ENCODE data around the gene CDH23.

CDH23 gene

DNA sequence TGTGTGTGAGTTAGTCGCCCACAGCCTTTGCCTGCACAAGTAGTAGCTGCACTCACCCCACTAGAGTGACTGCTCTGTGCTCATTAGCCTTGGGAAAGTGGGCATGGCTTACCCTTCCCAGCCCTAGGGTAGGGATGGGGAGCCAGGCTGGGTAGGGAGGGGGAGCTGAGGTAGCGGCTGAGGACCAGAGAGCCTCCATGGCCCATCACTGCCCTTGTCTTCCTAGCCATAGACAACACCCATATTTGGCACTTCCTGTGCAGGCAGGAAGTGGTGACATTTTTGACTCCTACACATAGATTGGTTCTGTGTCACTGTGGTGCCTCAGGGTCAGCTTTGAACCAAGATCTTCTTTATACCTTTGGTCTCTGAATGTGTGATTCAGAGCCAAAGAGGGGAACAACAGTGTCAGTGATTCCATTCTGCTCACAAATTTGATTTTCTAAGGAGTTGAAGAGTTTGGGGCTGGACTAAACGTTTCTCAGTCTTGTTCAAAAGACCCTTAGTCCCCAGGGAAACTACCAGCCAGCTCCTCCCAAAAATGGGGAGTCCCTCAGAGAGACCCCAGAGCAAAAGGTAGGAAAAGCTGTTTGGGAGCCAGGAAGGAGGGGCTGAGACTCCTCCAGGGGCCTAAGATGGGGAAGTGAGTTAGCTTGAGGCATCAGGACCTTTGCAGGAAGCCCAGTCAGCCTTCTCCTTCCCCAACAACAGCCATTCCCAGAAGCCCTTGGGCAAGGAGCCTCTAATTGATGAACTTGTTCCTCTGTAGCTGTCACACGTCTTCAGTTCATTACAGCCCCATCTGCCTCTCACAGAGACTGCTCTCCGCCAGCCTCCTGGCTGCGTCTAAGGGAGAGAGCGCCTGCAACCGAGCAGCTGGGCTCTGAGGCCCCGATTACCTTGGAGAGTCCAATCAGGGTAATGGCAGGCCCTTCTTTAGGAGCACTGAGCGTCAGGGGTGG, 135.0 kb downstream of the CDH23 start:
- DNase-seq (ENCODE audit: low read depth in 1 of 2, low spot score in 1 of 2), result no peak

DNA sequence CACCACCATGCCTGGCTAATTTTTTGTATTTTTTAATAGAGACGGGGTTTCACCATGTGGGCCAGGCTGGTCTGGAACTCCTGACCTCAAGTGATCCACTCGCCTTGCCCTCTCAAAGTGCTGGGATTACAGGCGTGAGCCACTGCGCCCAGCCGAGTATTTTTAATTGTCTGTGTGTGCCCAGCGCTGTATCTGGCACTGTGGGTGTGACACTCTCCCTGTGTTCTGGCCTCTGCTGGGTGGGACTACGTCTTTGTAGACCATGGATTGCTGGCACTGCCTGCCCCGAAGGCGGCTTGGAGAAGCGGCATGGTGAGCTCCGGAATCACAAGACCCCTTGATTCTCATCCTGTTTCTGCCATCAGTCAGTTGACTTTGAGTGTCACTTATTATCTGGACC, 136.2 kb downstream of the CDH23 start:
- DNase-seq (ENCODE audit: low read depth in 1 of 2, low spot score in 1 of 2), result no peak

DNA sequence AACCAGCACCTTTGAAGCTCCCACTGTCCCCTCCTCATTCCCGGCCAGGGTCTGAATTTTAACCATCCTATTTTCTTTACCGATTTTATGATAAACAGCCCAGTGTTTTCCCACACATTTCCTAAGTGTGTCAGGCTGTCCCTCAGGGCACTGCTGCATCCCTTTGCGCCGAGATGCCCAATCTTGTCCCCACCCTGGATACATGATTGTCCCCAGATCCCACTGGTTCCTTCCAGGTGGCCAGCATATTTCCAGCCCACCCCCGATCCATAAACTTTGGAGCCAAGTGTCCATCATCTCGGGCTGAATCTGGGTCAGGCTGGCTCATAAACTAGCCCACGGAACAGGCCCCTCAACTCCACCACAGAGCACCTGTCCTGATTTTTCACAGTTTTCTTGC, 137.2 kb downstream of the CDH23 start:
- no peak for DNase-seq (ENCODE audit: low read depth in 1 of 2, low spot score in 1 of 2)

DNA sequence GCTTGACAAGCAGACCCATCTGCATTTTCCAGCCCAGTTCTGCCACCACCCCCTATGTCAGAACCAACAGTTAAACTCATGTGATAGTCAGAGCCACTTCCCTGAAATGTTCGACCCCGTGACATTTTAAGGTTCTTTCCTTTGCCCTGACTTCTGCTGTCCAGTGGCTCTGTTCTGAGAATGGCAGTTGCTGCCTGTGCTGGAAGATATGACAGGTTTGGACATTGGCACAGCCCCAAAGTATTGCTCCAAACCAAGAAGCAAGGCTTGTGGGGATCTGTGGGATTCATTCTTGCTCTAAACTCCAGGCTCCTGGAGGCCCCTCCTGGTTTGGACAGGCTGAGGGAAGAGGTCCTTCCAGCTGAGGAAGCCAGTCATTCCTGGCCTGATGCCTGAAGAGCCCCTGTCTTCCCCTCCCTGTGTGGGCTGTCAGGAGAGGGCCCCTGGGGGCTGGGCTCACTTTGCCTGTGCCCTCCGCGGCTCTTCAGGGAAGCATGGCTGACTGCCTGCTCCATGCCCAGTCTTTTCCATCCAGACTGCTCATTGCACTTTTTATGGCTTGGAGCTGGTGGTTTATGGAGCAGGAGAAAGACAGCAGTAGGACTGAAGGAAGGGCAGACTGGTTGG, 138.0 kb downstream of the CDH23 start:
- no peak for DNase-seq (ENCODE audit: low read depth in 1 of 2, low spot score in 1 of 2)

DNA sequence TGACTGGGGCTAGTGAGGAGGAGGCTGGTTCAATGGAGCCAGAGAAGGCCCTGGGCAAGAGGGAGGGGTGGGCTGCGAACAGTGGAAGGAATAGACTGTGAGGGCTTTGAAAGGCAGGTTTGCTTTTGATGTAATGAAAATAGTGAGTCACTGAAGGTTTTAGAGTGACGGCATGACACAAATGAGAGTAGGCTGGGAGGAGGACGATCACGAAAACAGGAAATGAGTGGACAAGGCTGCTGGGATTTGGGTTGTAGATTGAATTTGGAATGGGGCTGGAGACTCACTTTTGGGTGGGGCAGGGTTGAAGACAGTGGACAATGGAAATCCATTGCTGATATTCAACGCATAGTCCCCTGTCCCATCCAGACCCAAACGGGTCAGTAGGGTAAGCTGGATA, 139.6 kb downstream of the CDH23 start:
- no peak for DNase-seq (ENCODE audit: low read depth in 1 of 2, low spot score in 1 of 2)

DNA sequence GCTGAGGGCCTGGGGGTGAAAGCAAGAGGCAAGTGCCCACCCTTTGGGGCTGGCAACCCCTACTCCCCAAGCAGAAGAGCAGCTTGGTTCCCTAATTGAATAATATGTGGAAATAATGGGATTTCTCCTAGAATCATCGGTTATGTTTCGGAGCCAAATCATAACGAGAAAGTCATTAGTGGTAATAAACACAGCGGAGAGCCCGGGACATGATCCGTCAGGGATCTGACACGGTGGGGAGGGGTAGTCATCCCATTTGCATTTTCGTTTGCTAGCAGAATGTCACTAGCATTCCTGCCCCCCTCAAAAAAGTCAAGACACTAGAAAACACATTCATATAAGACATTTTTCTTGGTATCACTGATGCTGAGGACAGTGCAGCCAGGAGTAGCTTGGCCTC, 140.4 kb downstream of the CDH23 start:
- no peak for DNase-seq (ENCODE audit: low read depth in 1 of 2, low spot score in 1 of 2)

DNA sequence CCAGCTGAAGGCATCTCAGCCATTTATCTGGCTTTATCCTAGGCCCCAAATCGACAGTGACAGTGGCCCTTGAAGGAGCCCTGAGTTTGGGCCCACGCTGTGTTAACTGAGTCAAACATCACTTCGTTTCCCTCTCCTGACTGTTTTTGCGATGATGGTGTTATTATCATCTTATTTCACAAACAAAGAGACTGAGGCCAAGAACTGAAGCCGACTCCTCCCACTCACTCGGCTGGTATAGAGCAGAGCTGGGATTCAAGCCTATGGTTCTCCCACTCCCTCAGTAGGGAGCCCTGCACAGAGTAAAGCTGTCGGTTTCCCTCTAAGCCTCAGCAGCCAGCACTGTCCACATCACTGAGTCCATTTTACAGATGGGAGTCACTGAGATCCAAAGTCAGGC, 141.0 kb downstream of the CDH23 start:
- no peak for DNase-seq (ENCODE audit: low read depth in 1 of 2, low spot score in 1 of 2)

DNA sequence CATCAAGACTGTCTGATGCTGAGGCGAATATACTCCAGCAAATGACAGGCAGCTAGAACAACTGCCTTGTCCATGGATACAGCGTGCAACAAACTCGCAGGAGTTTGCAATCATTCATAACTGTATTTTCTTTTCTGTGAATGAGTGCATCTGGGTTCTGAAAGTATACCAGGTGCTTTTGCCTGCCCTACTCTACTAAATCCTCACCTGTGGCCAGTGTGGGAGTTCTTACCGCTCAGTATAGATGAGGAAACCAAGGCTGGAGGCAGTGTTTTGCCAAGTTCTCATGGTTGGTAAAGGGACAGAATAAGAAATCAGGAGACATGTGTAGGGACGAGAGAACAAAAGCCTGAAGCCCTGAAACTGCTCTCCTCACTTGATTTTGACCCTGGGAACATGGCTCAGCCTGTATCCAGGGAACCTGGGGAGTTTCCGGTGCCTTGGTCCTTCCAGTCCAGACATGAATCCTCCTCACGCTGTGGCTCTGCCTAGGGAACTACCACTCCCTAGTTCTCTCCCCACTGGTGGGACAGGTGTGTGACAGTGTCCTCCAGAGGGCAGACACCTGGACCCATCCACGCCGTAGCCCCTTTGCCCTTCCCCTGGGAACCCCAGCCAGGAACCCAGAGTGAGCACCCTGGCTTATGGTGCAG, 142.0 kb downstream of the CDH23 start:
- DNase-seq (ENCODE audit: low read depth in 1 of 2, low spot score in 1 of 2), result no peak

DNA sequence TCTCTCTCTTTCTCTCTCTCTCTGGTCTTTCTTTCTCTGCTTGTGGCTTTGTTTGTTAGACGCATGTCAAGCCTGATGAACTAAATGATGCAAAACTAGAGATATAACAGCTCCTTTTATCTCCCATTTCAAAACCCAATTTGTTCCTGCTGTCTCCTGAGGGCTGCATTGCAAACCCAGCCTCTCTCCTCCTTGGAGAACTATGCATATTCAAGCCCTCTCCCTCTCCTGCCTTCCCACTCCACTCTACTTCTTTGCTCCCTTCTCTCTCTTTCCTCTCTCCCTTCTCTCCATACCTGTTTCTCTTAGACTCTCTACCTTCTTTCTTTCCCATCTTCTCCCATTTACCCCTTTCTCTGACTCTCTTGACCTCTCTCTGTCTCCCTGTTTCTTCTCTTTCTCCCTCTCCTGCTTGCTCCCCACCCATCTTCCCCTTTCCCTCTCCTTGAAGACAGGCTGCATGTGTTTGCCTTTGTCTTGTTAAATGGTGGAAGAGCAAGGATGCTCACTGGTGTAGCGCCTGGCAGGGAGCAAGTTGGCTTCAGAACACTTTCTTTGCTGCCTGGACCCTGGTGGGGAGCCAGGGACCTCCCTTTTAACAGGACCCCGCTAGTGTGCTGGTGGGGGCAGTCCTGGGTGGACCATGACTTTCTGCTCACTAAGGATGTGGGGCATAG, 142.9 kb downstream of the CDH23 start:
- DNase-seq (ENCODE audit: low read depth in 1 of 2, low spot score in 1 of 2), result no peak

DNA sequence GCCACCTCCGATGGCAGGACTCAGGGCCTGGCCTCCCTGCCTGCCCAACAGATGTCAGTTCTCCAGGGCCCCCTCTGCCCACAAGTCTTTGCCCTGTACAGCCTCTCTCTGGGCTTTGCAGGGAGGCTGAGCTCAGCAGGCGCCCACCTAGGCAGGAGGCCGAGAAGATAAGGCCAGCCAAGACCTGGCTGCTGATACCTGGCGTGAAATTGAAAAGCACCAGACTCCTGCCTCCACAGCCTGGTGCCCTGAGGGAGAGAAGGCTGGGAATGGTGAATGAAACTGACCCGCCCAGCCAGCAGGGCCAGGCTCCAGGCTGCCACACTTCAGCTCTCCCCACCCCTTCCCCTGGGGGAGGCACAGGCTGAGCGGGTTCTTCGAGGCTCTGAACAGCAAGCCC, 145.8 kb downstream of the CDH23 start:
- DNase-seq (ENCODE audit: low read depth in 1 of 2, low spot score in 1 of 2), result no peak

DNA sequence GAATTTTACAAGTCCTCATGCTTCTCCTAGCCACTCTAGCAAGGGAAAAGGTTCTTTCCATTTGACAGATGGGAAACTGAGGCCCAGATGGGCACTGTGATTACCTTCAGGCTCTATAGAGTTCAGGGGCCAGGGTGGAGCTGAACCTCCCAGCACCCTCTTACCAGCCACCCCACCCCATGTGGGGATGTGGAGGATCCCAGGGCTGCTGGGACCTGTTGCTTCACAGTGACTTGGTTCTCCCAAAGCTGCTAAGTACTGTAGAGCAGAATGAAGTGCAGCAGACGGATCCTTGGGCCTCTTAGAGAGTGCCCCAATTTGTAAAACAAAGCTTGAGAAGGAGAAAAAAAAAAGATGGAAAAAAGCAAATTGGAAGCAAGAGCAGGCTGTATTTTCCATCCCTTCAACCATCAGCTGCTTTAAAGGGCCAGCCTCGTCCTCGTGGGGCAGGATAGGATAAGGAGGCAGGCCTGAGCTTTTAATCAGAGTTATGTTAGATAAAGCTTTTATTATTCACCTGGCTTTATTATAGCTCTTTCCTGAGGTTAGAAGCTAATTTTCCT, 147.0 kb downstream of the CDH23 start:
- no peak for DNase-seq (ENCODE audit: low read depth in 1 of 2, low spot score in 1 of 2)

DNA sequence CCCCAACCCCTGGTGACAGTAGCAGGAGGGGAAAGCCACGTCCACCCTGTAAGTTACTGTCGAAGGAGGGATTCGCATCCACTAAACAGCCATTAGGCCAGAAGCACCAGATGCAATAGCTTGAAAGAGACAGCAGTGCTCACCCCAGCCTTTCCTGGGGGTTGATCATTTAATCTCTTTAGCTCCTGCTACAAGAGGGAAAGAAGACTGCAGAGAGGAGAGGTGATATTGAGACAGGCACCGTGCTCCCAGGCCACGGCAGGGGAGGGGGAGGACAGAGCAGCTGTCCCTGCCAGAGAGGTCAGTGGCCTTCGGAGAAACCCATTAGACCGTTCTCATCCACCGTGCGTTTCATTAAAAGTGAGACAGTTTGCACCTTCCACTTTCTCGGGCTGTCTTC, 148.3 kb downstream of the CDH23 start:
- DNase-seq (ENCODE audit: low read depth in 1 of 2, low spot score in 1 of 2), result no peak

DNA sequence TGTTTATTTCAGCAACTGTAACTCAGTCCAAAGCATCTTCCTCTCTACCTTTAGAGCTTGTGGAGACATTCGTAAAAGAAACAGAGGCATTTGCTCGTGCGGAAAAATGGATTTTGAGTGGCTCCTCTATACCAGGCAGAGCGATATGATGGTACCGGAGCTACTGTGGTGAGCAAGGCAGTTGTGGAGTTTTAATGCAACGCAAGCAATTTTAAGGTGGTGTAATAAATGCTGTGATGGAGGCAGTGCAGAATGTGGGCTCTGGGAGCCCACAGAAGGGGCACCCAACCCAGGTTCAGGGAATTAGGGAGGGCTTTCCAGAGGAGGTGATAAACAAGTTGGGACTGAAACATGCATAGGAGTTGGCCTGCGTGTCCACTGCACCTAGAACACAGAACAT, 149.5 kb downstream of the CDH23 start:
- no peak for DNase-seq (ENCODE audit: low read depth in 1 of 2, low spot score in 1 of 2)

DNA sequence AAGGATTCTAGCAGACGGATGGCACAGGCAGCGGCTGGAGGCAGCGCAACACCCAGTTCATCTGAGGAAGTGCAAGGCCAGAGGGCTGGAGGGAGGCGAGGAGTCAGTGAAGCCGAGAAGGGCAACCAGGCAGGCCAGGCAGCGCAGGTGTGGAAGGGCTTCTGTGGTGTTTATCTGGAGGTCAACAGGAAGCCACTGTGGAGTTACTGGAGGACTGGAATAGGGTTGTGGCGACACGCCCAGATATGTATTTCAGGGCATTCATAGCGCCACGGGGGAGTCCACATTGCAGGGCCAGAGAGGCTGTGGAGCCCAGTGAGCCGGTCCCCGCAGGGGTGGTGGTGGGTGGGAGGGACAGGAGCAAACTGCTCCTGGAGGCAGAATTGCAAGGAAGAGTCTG, 150.6 kb downstream of the CDH23 start:
- no peak for DNase-seq (ENCODE audit: low read depth in 1 of 2, low spot score in 1 of 2)

DNA sequence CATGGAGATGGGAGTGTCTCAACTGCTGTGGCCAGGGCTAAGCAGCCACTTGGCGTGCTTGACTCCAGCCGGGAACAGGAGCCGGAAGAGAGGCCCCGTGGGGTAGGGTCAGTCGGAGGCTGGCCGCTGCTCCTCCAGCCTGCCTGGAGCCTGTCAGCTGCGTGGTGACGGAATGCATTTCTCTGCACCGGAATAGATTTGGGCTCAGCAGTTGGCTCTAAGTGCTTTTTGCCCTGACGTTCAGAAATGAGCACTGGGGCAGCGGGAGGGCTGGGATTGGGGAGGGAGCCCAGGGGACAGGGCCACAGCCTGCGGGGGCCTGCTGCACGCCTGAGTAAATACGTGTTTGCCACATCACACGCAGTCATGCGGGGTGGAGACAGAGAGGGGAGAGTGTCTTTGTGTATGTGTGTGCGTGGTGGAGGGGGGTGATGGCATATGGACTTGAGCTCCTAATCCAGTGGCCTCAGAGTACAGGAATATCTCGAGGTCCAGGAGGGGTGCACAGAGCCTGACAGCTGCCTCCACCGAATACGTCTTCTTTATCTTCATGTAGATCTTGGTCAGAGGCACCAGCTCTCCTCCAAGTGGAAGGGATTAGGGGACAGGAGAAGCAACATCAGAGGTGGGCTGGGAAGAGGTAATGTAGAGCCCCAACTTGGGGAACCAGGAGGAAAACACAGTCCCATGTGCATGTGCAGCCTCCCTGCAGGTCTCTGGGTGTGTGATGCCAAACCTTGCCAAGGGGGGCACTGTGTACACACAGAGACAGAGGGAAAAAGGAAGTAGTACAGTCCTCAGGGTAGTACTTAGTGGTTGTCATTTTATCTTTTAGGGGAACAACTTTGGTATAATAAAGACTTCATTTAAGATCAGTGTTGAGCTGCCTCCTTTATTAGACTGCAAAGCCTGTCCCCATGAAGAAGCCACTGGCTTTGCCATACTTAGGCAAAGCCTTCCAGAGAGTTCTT, 151.4 kb downstream of the CDH23 start:
- DNase-seq (ENCODE audit: low read depth in 1 of 2, low spot score in 1 of 2), result no peak

DNA sequence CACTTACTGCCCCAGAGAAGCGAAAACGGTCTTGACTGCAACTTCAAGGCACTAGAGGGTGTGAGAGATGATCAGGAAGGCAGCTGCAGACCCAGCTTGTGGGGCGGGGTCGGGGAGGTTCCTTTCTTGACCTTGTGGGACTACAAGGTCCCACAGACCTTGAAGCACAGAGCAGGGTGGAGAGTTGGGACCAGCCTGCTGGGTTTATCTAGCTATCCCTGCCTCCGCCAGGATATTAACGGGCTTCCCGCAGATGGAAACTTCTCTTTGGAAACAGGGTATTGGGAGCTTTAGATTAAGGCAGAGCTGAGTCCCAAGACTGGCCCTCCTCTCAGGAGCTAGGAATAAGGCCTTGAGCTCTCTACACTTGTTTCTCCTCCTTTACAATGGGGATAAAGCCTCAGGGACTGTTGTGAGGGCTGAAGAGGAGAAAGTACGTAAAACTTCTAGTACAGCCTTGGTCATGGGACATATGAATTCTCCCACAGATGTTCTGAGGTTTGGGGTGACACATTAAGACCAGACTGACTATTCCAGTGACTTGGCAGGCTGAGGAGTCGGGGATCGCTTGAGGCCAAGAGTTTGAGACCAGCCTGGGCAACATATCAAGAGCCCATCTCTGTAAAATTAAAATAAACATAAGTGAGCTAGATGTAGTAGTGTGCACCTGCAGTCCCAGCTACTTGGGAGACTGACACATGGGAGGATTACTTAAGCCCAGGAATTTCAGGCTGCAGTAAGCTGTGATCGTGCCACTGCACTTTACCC, 153.2 kb downstream of the CDH23 start:
- DNase-seq (ENCODE audit: low read depth in 1 of 2, low spot score in 1 of 2), result no peak

DNA sequence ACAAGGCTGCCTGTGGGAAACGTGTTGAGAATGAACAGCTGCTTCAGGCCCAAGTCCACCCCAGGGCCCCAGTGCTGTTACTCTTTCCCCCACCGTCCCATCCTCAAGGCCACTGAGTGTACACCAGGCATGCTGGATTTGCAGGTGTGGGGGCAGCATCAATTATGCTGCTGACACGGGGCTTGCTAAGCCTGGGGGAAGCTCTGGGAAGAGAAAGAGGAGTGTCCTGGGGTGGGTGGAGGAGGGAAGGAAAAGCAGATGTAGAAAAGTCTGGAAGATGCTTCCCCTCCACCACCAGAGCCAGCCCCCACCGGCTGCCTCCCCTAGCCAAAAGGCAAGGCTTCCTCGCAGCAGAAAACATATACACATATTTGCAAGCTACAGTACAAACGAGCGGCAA, 153.9 kb downstream of the CDH23 start:
- no peak for DNase-seq (ENCODE audit: low read depth in 1 of 2, low spot score in 1 of 2)

DNA sequence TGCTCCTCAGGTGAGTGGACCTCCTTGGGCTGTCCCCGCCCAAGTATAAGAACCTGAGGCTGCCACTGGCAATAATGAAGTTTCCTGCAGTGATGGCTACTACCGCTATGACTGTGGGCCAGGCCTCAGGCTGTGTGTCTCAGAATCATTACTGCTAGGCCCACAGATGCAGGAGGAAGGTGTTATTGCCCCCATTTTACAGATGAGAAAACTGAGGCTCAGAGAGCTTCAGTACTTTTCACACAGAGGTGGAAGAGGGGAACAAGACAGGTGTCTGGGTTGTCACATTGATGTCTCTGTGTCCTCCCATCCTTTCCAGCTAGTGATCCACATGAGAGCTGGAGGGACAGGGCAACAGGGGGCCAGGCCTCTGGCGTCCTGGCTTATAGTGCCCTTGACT, 155.2 kb downstream of the CDH23 start:
- DNase-seq (ENCODE audit: low read depth in 1 of 2, low spot score in 1 of 2), result no peak

DNA sequence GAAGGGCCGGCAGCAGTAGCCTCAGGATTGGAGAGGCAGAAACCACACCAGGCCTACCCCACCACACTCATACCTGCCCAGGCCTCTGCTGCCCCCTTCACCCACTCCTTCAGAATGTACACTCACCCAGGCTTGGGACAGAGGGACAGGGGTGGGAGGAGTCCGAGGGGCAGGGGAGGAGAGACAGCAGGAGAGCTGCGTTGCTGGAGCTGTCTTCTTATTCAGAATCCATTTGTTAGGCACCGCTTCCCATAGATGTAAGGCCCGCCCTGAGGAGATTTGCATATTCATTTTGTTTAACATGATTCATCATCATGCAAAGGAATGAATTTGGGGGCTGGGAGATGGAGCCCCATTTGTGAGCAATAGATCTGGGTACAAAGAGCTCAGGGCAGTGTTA, 156.7 kb downstream of the CDH23 start:
- no peak for DNase-seq (ENCODE audit: low read depth in 1 of 2, low spot score in 1 of 2)
